ENCODE results near the gene COMT. TPM values are rescaled to one million over a fixed set of nuclear protein-coding genes. Genes with fewer than 3 reads are reported as not detected.

COMT gene
- total and polyA plus RNA-seq, 9 of the 15 experiments (the other 6 are each of a cell fraction or from before 2014, with no cell fraction given): 12.5 to 351 (median 155) TPM

DNA sequence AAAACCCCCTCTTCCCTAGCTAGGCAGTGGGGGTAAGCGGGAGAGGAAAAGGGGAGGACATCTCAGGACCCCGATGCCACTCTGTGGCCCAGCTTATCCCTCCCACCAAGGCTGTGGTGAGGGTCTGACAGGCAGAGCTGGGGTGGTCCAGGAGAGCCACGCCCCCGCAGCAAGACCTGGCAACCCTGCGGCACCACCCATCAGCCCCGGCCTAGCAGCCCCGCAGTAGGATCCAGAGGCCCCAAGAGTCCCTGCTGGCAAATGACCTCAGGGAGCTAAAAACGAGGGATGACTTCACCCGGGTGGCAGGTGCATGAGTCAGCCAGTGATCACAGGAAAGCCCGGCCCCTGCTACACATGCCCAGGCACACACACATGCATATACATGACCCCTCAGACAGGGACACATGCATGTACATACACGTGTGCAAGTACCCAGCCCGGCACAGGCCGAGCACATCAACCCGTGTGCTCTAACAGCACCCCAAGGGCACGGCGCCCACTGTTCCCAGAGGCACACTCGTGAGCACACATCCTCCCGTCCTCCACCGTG, 42.7 kb downstream of the COMT start (continued):
- TF ChIP-seq, protein P1, sequence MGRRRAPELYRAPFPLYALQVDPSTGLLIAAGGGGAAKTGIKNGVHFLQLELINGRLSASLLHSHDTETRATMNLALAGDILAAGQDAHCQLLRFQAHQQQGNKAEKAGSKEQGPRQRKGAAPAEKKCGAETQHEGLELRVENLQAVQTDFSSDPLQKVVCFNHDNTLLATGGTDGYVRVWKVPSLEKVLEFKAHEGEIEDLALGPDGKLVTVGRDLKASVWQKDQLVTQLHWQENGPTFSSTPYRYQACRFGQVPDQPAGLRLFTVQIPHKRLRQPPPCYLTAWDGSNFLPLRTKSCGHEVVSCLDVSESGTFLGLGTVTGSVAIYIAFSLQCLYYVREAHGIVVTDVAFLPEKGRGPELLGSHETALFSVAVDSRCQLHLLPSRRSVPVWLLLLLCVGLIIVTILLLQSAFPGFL (CRISPR knock-in tag; IDR thresholded peaks at IDR 0.05): no peak
- TF ChIP-seq SMARCA4 (IDR thresholded peaks at IDR 0.05) (peak; percentile 85), ZNF324 (CRISPR knock-in tag; IDR thresholded peaks at IDR 0.05) (no peak), SAFB2 (IDR thresholded peaks at IDR 0.05; ENCODE audit: borderline replicate concordance, low read depth, low read length, severe bottlenecking) (no peak), TBL1XR1 (IDR thresholded peaks at IDR 0.05; ENCODE audit: low read length in 2 of 2) (no peak), NR2F6 (CRISPR knock-in tag; IDR thresholded peaks at IDR 0.05) (no peak), STAT5B (CRISPR knock-in tag; IDR thresholded peaks at IDR 0.05) (no peak), TEAD2 (tag; IDR thresholded peaks at IDR 0.05) (no peak), RBFOX2 (IDR thresholded peaks at IDR 0.05; ENCODE audit: low read depth, low read length) (peak; percentile 38), BDP1 (IDR thresholded peaks at IDR 0.05; ENCODE audit: insufficient read depth, insufficient read length) (no peak), SP1 (CRISPR knock-in tag; IDR thresholded peaks at IDR 0.05) (no peak), ZNF583 (CRISPR knock-in tag; IDR thresholded peaks at IDR 0.05) (no peak), NFATC3 (IDR thresholded peaks at IDR 0.05) (no peak), TAF1 (IDR thresholded peaks at IDR 0.05; ENCODE audit: control insufficient read depth, extremely low read depth, insufficient read depth, low read length, severe bottlenecking) (no peak), SMARCB1 (IDR thresholded peaks at IDR 0.05; ENCODE audit: insufficient read length, low read depth) (no peak), ZNF184 (CRISPR knock-in tag; IDR thresholded peaks at IDR 0.05) (no peak), HDAC8 (tag; IDR thresholded peaks at IDR 0.05) (0 out of 2 replicates have a peak, but pooled peaks have one; percentile 2), NFYB (IDR thresholded peaks at IDR 0.05; ENCODE audit: extremely low read depth, insufficient read length) (no peak), ZKSCAN3 (CRISPR knock-in tag; IDR thresholded peaks at IDR 0.05) (no peak), MCM7 (IDR thresholded peaks at IDR 0.05) (no peak)
- TF ChIP-seq, protein P2, sequence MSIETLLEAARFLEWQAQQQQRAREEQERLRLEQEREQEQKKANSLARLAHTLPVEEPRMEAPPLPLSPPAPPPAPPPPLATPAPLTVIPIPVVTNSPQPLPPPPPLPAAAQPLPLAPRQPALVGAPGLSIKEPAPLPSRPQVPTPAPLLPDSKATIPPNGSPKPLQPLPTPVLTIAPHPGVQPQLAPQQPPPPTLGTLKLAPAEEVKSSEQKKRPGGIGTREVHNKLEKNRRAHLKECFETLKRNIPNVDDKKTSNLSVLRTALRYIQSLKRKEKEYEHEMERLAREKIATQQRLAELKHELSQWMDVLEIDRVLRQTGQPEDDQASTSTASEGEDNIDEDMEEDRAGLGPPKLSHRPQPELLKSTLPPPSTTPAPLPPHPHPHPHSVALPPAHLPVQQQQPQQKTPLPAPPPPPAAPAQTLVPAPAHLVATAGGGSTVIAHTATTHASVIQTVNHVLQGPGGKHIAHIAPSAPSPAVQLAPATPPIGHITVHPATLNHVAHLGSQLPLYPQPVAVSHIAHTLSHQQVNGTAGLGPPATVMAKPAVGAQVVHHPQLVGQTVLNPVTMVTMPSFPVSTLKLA (conservative IDR thresholded peaks at IDR 0.05): no peak
- TF ChIP-seq, protein P3, sequence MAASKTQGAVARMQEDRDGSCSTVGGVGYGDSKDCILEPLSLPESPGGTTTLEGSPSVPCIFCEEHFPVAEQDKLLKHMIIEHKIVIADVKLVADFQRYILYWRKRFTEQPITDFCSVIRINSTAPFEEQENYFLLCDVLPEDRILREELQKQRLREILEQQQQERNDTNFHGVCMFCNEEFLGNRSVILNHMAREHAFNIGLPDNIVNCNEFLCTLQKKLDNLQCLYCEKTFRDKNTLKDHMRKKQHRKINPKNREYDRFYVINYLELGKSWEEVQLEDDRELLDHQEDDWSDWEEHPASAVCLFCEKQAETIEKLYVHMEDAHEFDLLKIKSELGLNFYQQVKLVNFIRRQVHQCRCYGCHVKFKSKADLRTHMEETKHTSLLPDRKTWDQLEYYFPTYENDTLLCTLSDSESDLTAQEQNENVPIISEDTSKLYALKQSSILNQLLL (CRISPR knock-in tag; IDR thresholded peaks at IDR 0.05; ENCODE audit: borderline replicate concordance): peak; percentile 48; the same call in 1 of the 2 replicates
- TF ChIP-seq, protein P4, sequence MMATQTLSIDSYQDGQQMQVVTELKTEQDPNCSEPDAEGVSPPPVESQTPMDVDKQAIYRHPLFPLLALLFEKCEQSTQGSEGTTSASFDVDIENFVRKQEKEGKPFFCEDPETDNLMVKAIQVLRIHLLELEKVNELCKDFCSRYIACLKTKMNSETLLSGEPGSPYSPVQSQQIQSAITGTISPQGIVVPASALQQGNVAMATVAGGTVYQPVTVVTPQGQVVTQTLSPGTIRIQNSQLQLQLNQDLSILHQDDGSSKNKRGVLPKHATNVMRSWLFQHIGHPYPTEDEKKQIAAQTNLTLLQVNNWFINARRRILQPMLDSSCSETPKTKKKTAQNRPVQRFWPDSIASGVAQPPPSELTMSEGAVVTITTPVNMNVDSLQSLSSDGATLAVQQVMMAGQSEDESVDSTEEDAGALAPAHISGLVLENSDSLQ (IDR thresholded peaks at IDR 0.05): no peak
- TF ChIP-seq, protein P5, sequence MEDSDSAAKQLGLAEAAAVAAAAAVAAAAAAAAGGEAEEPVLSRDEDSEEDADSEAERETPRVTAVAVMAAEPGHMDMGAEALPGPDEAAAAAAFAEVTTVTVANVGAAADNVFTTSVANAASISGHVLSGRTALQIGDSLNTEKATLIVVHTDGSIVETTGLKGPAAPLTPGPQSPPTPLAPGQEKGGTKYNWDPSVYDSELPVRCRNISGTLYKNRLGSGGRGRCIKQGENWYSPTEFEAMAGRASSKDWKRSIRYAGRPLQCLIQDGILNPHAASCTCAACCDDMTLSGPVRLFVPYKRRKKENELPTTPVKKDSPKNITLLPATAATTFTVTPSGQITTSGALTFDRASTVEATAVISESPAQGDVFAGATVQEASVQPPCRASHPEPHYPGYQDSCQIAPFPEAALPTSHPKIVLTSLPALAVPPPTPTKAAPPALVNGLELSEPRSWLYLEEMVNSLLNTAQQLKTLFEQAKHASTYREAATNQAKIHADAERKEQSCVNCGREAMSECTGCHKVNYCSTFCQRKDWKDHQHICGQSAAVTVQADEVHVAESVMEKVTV (CRISPR knock-in tag; IDR thresholded peaks at IDR 0.05): no peak
